PC-9 (cell line): ENCODE measurements around the gene ITPRIP.

Experiments
- EZH2 ChIP-seq: fragments of 200-600 bp; sonication (generic); IDR thresholded peaks from 2 replicates; pipeline ENCODE4 v1.8.0; 2017; ENCODE audit warnings: antibody characterized with exemption, low read depth
- TF ChIP-seq, protein P1 (sequence below): fragments of 200-600 bp; sonication (generic); conservative IDR thresholded peaks from 2 replicates; pipeline ENCODE4 v1.6.1; 2017; ENCODE audit warnings: mixed run types, antibody characterized with exemption, mild to moderate bottlenecking, moderate library complexity

DNA sequence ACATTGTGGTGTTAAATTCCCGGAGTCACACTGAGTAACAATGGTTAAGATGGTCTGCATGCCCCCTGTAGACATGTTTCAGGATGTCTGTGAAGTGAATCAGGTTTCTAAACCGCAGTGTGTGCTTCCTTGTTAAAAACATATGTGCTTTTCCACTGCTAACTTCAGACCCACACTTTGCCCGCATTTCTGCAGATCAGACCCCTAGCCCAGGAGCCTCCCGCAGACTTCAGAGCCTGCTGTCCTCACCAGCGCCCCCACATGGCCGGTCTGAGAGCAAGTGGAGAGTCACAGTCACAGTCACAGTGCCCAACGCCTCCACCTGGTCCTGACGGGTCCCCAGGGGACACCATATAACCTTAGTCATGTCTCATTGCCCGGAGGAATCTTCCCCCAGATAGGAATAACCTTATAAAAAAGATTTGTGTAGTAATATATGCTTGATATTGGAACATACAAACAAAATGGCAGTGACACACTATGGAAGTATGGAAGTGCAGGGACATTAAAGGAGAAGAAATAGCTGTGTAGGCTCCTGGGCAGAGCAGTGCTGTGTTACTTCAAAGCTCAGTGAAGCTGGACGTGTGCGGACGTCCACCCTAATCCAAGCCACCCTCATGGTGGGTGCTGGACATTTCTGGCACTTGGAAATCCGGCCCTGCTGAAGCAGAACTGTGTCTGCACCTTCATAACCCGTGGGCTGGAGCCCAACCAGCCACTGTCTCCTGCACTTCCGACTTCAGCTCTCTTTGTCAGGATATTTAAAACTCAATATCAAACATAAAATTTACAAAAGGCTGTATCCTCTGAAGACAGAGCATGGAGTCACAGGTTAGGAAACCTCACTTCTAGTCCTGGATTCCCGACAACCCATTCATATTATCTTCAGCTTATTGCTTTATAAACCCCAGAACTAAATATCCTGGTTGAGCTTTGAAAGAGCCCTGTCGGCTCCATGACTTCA lies 40.3 kb downstream of the ITPRIP start:
- no peak for TF ChIP-seq EZH2
- TF ChIP-seq, protein P1, sequence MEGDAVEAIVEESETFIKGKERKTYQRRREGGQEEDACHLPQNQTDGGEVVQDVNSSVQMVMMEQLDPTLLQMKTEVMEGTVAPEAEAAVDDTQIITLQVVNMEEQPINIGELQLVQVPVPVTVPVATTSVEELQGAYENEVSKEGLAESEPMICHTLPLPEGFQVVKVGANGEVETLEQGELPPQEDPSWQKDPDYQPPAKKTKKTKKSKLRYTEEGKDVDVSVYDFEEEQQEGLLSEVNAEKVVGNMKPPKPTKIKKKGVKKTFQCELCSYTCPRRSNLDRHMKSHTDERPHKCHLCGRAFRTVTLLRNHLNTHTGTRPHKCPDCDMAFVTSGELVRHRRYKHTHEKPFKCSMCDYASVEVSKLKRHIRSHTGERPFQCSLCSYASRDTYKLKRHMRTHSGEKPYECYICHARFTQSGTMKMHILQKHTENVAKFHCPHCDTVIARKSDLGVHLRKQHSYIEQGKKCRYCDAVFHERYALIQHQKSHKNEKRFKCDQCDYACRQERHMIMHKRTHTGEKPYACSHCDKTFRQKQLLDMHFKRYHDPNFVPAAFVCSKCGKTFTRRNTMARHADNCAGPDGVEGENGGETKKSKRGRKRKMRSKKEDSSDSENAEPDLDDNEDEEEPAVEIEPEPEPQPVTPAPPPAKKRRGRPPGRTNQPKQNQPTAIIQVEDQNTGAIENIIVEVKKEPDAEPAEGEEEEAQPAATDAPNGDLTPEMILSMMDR = no peak; the same call in 1 of the 2 replicates
